Glomerular visceral epithelial cell (primary cell): ENCODE measurements around the gene AP1M2.
"Not testable (repeated sequence)": the region's sequence is repeated elsewhere in the genome, so short reads cannot be mapped to it uniquely, and the experiment has no call there.

Source experiments
- DNase-seq: peaks from one replicate; pipeline ENCODE4 v3.0.0-alpha.2; 2016; ENCODE audit errors: extremely low spot score

Gene AP1M2

GRCh38 chr19:10601999-10602329, 14.9 kb upstream of the AP1M2 start:
- DNase-seq, result no peak

- no peak for DNase-seq
Measured at GRCh38 chr19:10600149-10600548, 13.0 kb upstream of the AP1M2 start.

- DNase-seq, result no peak
Measured at GRCh38 chr19:10593820-10594637, 6.9 kb upstream of the AP1M2 start.

GRCh38 chr19:10593148-10593547, 6.0 kb upstream of the AP1M2 start:
- DNase-seq, result no peak

GRCh38 chr19:10587839-10588150, 683 bp upstream of the AP1M2 start:
- no peak for DNase-seq

GRCh38 chr19:10586396-10586795, 716 bp downstream of the AP1M2 start:
- DNase-seq, result no peak

GRCh38 chr19:10583036-10583776, 3.9 kb downstream of the AP1M2 start:
- DNase-seq, result no peak

GRCh38 chr19:10582091-10582490, 5.0 kb downstream of the AP1M2 start:
- no peak for DNase-seq

GRCh38 chr19:10580979-10581631, 6.0 kb downstream of the AP1M2 start:
- DNase-seq, result peak; percentile 90

- DNase-seq, result no peak
Measured at GRCh38 chr19:10577951-10578350, 9.2 kb downstream of the AP1M2 start.

- no peak for DNase-seq
Measured at GRCh38 chr19:10575011-10575716, 11.9 kb downstream of the AP1M2 start.

GRCh38 chr19:10574462-10574861, 12.7 kb downstream of the AP1M2 start:
- no peak for DNase-seq

- not testable (repeated sequence) for DNase-seq
Measured at GRCh38 chr19:10573793-10574192, 13.3 kb downstream of the AP1M2 start.

GRCh38 chr19:10568826-10569651, 18.1 kb downstream of the AP1M2 start, which contains the start of gene CDKN2D:
CDKN2D (minus strand) TSS chr19:10568979; CDS start chr19:10568653, 326 bp downstream.
- DNase-seq, result peak; percentile 100

- no peak for DNase-seq
Measured at GRCh38 chr19:10568062-10568825, 18.9 kb downstream of the AP1M2 start.

- DNase-seq, result no peak
Measured at GRCh38 chr19:10567656-10568055, 19.5 kb downstream of the AP1M2 start.

GRCh38 chr19:10566658-10567410, 20.3 kb downstream of the AP1M2 start:
- DNase-seq, result no peak

GRCh38 chr19:10566408-10566657, 20.8 kb downstream of the AP1M2 start:
- DNase-seq, result no peak

GRCh38 chr19:10565567-10566407, 21.3 kb downstream of the AP1M2 start, which contains the start of gene KRI1:
KRI1 (minus strand) TSS chr19:10566010; CDS start chr19:10565999, 11 bp downstream.
- DNase-seq, result peak; percentile 99
